Activated CD4-positive, CD25-positive, alpha-beta regulatory T cell treated with anti-CD3 and anti-CD28 coated beads, Interleukin-2, amount 50 U/mL, for 72 hours (primary cell): ENCODE measurements around the gene MAP4K4.
A peak's percentile ranks its signal among the peaks of the same experiment; 100 is the strongest.

Experiments used
- DNase-seq: peaks from one replicate; pipeline ENCODE4 v3.0.0; 2021

Gene MAP4K4

GRCh38 chr2:101820519-101820918, 123.0 kb downstream of the MAP4K4 start:
- DNase-seq: no peak

GRCh38 chr2:101821059-101821805, 123.7 kb downstream of the MAP4K4 start:
- no peak for DNase-seq

- no peak for DNase-seq
Observed at GRCh38 chr2:101821828-101822458, 124.4 kb downstream of the MAP4K4 start.

- DNase-seq: peak; percentile 53
Observed at GRCh38 chr2:101823347-101823791, 125.9 kb downstream of the MAP4K4 start.

- DNase-seq: no peak
Observed at GRCh38 chr2:101823859-101824258, 126.4 kb downstream of the MAP4K4 start.

- no peak for DNase-seq
Observed at GRCh38 chr2:101826716-101827115, 129.2 kb downstream of the MAP4K4 start.

- DNase-seq: no peak
Observed at GRCh38 chr2:101827246-101827645, 129.7 kb downstream of the MAP4K4 start.

- no peak for DNase-seq
Observed at GRCh38 chr2:101828257-101828656, 130.8 kb downstream of the MAP4K4 start.

GRCh38 chr2:101828673-101829334, 131.3 kb downstream of the MAP4K4 start:
- DNase-seq: no peak

GRCh38 chr2:101829429-101829828, 131.9 kb downstream of the MAP4K4 start:
- no peak for DNase-seq

GRCh38 chr2:101830146-101830545, 132.6 kb downstream of the MAP4K4 start:
- DNase-seq: no peak

- no peak for DNase-seq
Observed at GRCh38 chr2:101830555-101830954, 133.0 kb downstream of the MAP4K4 start.

GRCh38 chr2:101831351-101831865, 133.9 kb downstream of the MAP4K4 start:
- DNase-seq: peak; percentile 55

- no peak for DNase-seq
Observed at GRCh38 chr2:101832114-101832513, 134.6 kb downstream of the MAP4K4 start.

GRCh38 chr2:101833890-101834523, 136.5 kb downstream of the MAP4K4 start:
- no peak for DNase-seq

GRCh38 chr2:101837354-101837753, 139.8 kb downstream of the MAP4K4 start:
- no peak for DNase-seq

- DNase-seq: no peak
Observed at GRCh38 chr2:101841679-101842327, 144.3 kb downstream of the MAP4K4 start.

- no peak for DNase-seq
Observed at GRCh38 chr2:101842471-101842870, 145.0 kb downstream of the MAP4K4 start.

- no peak for DNase-seq
Observed at GRCh38 chr2:101843048-101843447, 145.5 kb downstream of the MAP4K4 start.

- DNase-seq: no peak
Observed at GRCh38 chr2:101843471-101843870, 146.0 kb downstream of the MAP4K4 start.

GRCh38 chr2:101844055-101844635, 146.6 kb downstream of the MAP4K4 start:
- DNase-seq: no peak

- DNase-seq: no peak
Observed at GRCh38 chr2:101846973-101847372, 149.5 kb downstream of the MAP4K4 start.
